ENCODE results near the gene ZNF423.

ZNF423 gene

GRCh38 chr16:49867796-49868668 lies 12.1 kb upstream of the ZNF423 start:
- H3K4me1 ChIP-seq (ENCODE audit: control insufficient read depth, insufficient read depth, low read length), result peaks cover 20% of the 10 kb centered on the region
- H3K27ac ChIP-seq (ENCODE audit: low read depth, low read length), result no peak overlapping the region
- H3K9me3 ChIP-seq (ENCODE audit: control insufficient read depth, insufficient read depth, low read depth, low read length), result no peaks in the 10 kb centered on the region
- no peaks in the 10 kb centered on the region for H3K36me3 ChIP-seq (ENCODE audit: control insufficient read depth, insufficient read depth, low read length)
- H3K9ac ChIP-seq (ENCODE audit: low read length), result no peak overlapping the region
- H3K4me3 ChIP-seq (ENCODE audit: low read depth, low read length), result no peak overlapping the region
- H3K27me3 ChIP-seq (ENCODE audit: control insufficient read depth, insufficient read depth, low read length), result peaks cover 3% of the 10 kb centered on the region; the same call in 1 of the 2 replicates

DNA sequence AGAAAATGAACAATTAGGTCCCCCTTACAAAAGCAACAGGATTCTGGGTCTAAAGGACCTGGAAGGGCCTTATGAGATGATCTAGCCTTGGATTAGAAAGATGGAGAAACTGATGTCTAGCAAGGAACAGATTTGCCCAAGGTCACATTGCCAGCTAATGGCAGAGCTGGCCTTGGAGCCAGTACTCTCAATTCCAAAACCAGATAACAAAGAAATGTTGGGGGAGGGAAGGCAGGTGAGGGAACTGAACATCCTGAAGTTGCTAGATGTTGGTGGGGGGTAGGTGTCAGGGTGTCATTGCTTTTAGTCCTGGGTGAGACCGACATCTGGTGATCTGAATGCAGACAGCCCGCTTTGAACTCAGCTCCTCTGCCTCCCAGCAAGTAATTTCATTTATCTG lies 11.3 kb upstream of the ZNF423 start:
- peaks cover 20% of the 10 kb centered on the region for H3K4me1 ChIP-seq (ENCODE audit: control insufficient read depth, insufficient read depth, low read length)
- H3K9me3 ChIP-seq (ENCODE audit: control insufficient read depth, insufficient read depth, low read depth, low read length), result no peaks in the 10 kb centered on the region
- H3K27me3 ChIP-seq (ENCODE audit: control insufficient read depth, insufficient read depth, low read length), result peaks cover 3% of the 10 kb centered on the region; the same call in 1 of the 2 replicates
- no peaks in the 10 kb centered on the region for H3K36me3 ChIP-seq (ENCODE audit: control insufficient read depth, insufficient read depth, low read length)
- no peak overlapping the region for H3K9ac ChIP-seq (ENCODE audit: low read length)
- H3K27ac ChIP-seq (ENCODE audit: low read depth, low read length), result peak overlapping the region; percentile 67; the same call in 1 of the 2 replicates
- no peak overlapping the region for H3K4me3 ChIP-seq (ENCODE audit: low read depth, low read length)

GRCh38 chr16:49866595-49867071 lies 10.7 kb upstream of the ZNF423 start:
- peak overlapping the region; percentile 67; the same call in 1 of the 2 replicates for H3K27ac ChIP-seq (ENCODE audit: low read depth, low read length)
- no peak overlapping the region for H3K4me3 ChIP-seq (ENCODE audit: low read depth, low read length)
- H3K27me3 ChIP-seq (ENCODE audit: control insufficient read depth, insufficient read depth, low read length), result peaks cover 3% of the 10 kb centered on the region
- no peaks in the 10 kb centered on the region for H3K9me3 ChIP-seq (ENCODE audit: control insufficient read depth, insufficient read depth, low read depth, low read length)
- no peaks in the 10 kb centered on the region for H3K36me3 ChIP-seq (ENCODE audit: control insufficient read depth, insufficient read depth, low read length)
- H3K9ac ChIP-seq (ENCODE audit: low read length), result no peak overlapping the region
- H3K4me1 ChIP-seq (ENCODE audit: control insufficient read depth, insufficient read depth, low read length), result peaks cover 20% of the 10 kb centered on the region

DNA sequence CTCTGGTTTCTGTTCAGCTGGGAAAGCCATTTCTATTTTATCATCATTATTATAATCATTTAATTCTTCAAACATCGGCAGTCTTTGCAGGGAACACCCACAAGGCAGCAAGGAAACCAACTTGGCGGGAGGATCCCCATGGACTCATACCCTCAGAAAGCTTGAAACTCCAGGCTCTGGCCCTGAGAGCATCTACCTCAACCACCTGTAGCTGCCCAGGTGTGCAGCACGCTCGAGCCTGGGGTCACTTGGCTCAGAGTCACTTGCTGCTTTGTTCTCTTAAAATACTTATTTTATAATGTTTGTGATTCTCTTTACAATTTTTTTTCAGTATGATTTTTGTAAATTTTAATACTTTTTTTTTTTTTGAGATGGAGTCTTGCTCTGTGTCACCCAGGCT lies 6.8 kb upstream of the ZNF423 start:
- H3K4me1 ChIP-seq (ENCODE audit: control insufficient read depth, insufficient read depth, low read length), result peaks cover 21% of the 10 kb centered on the region
- H3K27ac ChIP-seq (ENCODE audit: low read depth, low read length), result no peak overlapping the region
- H3K9ac ChIP-seq (ENCODE audit: low read length), result no peak overlapping the region
- no peaks in the 10 kb centered on the region for H3K36me3 ChIP-seq (ENCODE audit: control insufficient read depth, insufficient read depth, low read length)
- peaks cover 29% of the 10 kb centered on the region for H3K27me3 ChIP-seq (ENCODE audit: control insufficient read depth, insufficient read depth, low read length)
- H3K4me3 ChIP-seq (ENCODE audit: low read depth, low read length), result no peak overlapping the region
- H3K9me3 ChIP-seq (ENCODE audit: control insufficient read depth, insufficient read depth, low read depth, low read length), result no peaks in the 10 kb centered on the region

DNA sequence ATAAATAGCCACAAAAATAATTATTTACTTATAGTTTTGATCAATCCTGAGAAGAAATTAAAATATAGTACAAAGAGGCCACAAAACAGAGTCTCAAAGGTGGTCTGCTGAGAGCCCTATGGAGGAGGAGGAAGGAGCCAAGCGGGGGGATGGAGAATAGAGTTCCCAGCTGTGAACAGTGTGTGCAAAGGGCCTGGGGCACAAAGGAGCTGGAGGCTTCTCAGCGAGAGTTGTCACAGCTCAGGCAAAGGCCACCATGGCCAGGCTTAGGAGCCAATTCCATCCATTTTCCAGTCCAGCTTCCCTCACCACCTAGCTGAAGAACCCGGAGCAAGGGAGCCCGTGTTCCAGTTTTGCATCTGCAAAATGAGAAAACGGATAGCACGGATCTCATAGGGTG lies 5.4 kb upstream of the ZNF423 start:
- Histone ChIP-seq H3K27ac (ENCODE audit: low read depth, low read length) (no peak overlapping the region), H3K27me3 (ENCODE audit: control insufficient read depth, insufficient read depth, low read length) (peaks cover 29% of the 10 kb centered on the region), H3K9ac (ENCODE audit: low read length) (no peak overlapping the region), H3K36me3 (ENCODE audit: control insufficient read depth, insufficient read depth, low read length) (no peaks in the 10 kb centered on the region), H3K9me3 (ENCODE audit: control insufficient read depth, insufficient read depth, low read depth, low read length) (no peaks in the 10 kb centered on the region), H3K4me3 (ENCODE audit: low read depth, low read length) (no peak overlapping the region), H3K4me1 (ENCODE audit: control insufficient read depth, insufficient read depth, low read length) (peaks cover 8% of the 10 kb centered on the region)

- H3K27ac ChIP-seq (ENCODE audit: low read depth, low read length), result no peak overlapping the region
- H3K36me3 ChIP-seq (ENCODE audit: control insufficient read depth, insufficient read depth, low read length), result no peaks in the 10 kb centered on the region
- H3K9ac ChIP-seq (ENCODE audit: low read length), result no peak overlapping the region
- H3K9me3 ChIP-seq (ENCODE audit: control insufficient read depth, insufficient read depth, low read depth, low read length), result no peaks in the 10 kb centered on the region
- H3K4me1 ChIP-seq (ENCODE audit: control insufficient read depth, insufficient read depth, low read length), result peaks cover 6% of the 10 kb centered on the region
- H3K27me3 ChIP-seq (ENCODE audit: control insufficient read depth, insufficient read depth, low read length), result peaks cover 29% of the 10 kb centered on the region
- H3K4me3 ChIP-seq (ENCODE audit: low read depth, low read length), result no peak overlapping the region
Observed at GRCh38 chr16:49860593-49860992, 4.7 kb upstream of the ZNF423 start.

DNA sequence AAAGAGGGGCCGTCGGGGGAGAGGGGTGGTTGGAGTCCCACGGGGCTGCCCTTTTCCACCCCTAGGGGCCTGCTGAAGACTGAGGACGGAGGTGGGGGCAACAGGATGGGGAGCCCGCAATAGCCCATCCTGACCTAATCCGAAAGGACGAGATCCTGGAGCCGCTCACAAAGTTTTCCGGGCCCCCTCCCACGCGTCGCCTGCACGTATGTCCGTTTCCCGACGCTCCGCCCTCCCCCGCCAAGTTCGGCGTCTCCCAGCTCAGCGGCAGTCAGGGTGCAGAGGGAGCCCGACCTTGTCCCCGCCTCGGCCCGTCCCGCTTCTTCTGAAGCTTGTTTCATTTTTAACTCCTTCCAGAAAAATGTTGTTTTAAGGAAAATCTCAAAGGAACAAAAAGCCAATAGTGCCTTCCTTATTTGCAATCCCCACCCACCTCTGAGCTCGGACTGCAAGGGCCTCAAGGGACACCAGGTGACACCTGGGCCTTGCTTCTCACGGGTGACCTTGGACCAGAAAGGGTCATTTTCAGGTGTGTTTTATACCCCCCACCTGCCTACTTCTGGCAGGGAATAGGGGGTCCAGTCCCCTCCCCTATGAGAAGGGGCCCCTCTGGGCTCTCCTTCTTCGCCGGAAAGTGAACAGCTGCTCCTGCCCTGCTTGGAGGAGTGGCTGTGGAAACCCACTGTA lies 3.4 kb upstream of the ZNF423 start:
- peaks cover 6% of the 10 kb centered on the region for H3K4me1 ChIP-seq (ENCODE audit: control insufficient read depth, insufficient read depth, low read length)
- peak overlapping the region; percentile 79 for H3K4me3 ChIP-seq (ENCODE audit: low read depth, low read length)
- no peaks in the 10 kb centered on the region for H3K36me3 ChIP-seq (ENCODE audit: control insufficient read depth, insufficient read depth, low read length)
- H3K27me3 ChIP-seq (ENCODE audit: control insufficient read depth, insufficient read depth, low read length), result peaks cover 26% of the 10 kb centered on the region
- peak overlapping the region; percentile 53 for H3K9ac ChIP-seq (ENCODE audit: low read length)
- no peak overlapping the region for H3K27ac ChIP-seq (ENCODE audit: low read depth, low read length)
- H3K9me3 ChIP-seq (ENCODE audit: control insufficient read depth, insufficient read depth, low read depth, low read length), result no peaks in the 10 kb centered on the region

GRCh38 chr16:49858200-49859124 lies 2.5 kb upstream of the ZNF423 start:
- H3K9ac ChIP-seq (ENCODE audit: low read length), result peak overlapping the region; percentile 53

DNA sequence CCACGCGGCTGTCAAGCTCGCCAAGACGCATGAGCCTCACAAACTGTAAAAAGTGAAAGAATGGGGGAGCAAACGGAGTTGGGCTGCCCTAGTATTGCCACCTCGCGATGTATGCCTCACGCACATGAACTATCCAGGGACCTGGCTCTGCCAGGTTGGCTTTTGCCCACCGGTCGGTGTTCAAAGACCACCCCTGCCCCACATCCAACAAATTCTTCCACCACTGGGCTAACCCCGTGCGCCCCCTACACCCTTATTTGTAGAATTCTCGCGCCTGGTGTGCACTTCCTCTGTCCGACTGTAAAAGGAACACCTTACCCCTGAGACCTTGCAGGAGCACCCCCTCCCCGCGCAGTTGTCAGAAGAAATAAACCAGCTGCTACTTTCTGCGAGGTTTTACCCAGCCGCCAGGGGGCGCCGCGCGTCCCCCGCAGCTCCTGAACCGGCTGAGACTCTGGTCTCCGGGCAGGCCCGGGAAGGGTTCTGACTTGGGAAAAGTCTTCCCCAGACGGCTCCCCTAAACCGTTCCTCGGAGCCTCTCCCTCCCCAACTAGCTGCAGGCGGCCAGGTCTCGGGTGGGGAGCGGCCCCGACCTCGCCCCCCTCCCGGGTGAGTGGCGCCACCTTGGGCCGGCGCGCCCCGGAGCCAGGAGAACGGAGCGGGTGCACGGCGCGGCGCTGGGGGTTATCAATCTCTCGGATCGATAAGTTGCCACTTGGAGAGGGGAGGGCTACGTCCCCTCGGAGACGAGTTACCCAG lies 1.7 kb upstream of the ZNF423 start:
- peaks cover 21% of the 10 kb centered on the region for H3K4me1 ChIP-seq (ENCODE audit: control insufficient read depth, insufficient read depth, low read length)
- H3K27me3 ChIP-seq (ENCODE audit: control insufficient read depth, insufficient read depth, low read length), result peaks cover 26% of the 10 kb centered on the region
- H3K9me3 ChIP-seq (ENCODE audit: control insufficient read depth, insufficient read depth, low read depth, low read length), result no peaks in the 10 kb centered on the region
- no peaks in the 10 kb centered on the region for H3K36me3 ChIP-seq (ENCODE audit: control insufficient read depth, insufficient read depth, low read length)
- H3K27ac ChIP-seq (ENCODE audit: low read depth, low read length), result no peak overlapping the region
- peak overlapping the region; percentile 79 for H3K4me3 ChIP-seq (ENCODE audit: low read depth, low read length)
- H3K9ac ChIP-seq (ENCODE audit: low read length), result peak overlapping the region; percentile 82

More at GRCh38 chr16:49858200-49859124, 2.5 kb upstream of the ZNF423 start:
- H3K9me3 ChIP-seq (ENCODE audit: control insufficient read depth, insufficient read depth, low read depth, low read length), result no peaks in the 10 kb centered on the region
- peaks cover 26% of the 10 kb centered on the region for H3K27me3 ChIP-seq (ENCODE audit: control insufficient read depth, insufficient read depth, low read length)
- H3K27ac ChIP-seq (ENCODE audit: low read depth, low read length), result no peak overlapping the region; the same call in 1 of the 2 replicates
- no peaks in the 10 kb centered on the region for H3K36me3 ChIP-seq (ENCODE audit: control insufficient read depth, insufficient read depth, low read length)
- H3K4me3 ChIP-seq (ENCODE audit: low read depth, low read length), result peak overlapping the region; percentile 79
- H3K4me1 ChIP-seq (ENCODE audit: control insufficient read depth, insufficient read depth, low read length), result peaks cover 14% of the 10 kb centered on the region
